ENCODE measurements around the gene NOPCHAP1.

- no peak for TF ChIP-seq CTCF (IDR thresholded peaks at IDR 0.05)
- no peak for TF ChIP-seq POLR2AphosphoS5 (IDR thresholded peaks at IDR 0.05)
- no peak for TF ChIP-seq POLR2A (IDR thresholded peaks at IDR 0.05)
- no peak for TF ChIP-seq EP300 (IDR thresholded peaks at IDR 0.05)
Observed at GRCh38 chr12:104959335-104959841, 26.7 kb upstream of the NOPCHAP1 start.

Data from suprapubic skin (tissue), 4 donors.